Ectodermal cell (in vitro differentiated cells): ENCODE data around the gene BAIAP3.

Experiments used
- H3K27ac ChIP-seq: 2 replicates; pipeline ENCODE4 v1.7.0; 2013; ENCODE audit warnings: mild to moderate bottlenecking, low read depth, low read length; ENCODE audit not compliant: insufficient read depth, poor library complexity, severe bottlenecking
- H3K27me3 ChIP-seq: 2 replicates; pipeline ENCODE4 v1.7.0; 2013; ENCODE audit warnings: mild to moderate bottlenecking, low read length; ENCODE audit not compliant: insufficient read depth, control insufficient read depth, poor library complexity, severe bottlenecking
- H3K36me3 ChIP-seq: one replicate; pipeline ENCODE4 v1.7.0; 2013; ENCODE audit warnings: low read length; ENCODE audit not compliant: control insufficient read depth, insufficient read depth
- H3K4me1 ChIP-seq: one replicate; pipeline ENCODE4 v1.7.0; 2013; ENCODE audit warnings: low read length; ENCODE audit not compliant: control insufficient read depth, insufficient read depth
- H3K4me3 ChIP-seq: 2 replicates; pipeline ENCODE4 v1.7.0; 2013; ENCODE audit warnings: low read depth, low read length, control low read depth; ENCODE audit not compliant: insufficient read depth
- H3K9me3 ChIP-seq: 2 replicates; pipeline ENCODE4 v1.7.0; 2013; ENCODE audit warnings: mild to moderate bottlenecking, low read length, moderate library complexity; ENCODE audit not compliant: control insufficient read depth
- WGBS, 2 experiments: methylation state at CpG; one replicate each; pipeline ENCODE4 v1.1.7; 2013; ENCODE audit warnings: missing lambda C conversion rate in 2 of 2; 5-methylcytosine and 5-hydroxymethylcytosine counted together

BAIAP3 gene

DNA sequence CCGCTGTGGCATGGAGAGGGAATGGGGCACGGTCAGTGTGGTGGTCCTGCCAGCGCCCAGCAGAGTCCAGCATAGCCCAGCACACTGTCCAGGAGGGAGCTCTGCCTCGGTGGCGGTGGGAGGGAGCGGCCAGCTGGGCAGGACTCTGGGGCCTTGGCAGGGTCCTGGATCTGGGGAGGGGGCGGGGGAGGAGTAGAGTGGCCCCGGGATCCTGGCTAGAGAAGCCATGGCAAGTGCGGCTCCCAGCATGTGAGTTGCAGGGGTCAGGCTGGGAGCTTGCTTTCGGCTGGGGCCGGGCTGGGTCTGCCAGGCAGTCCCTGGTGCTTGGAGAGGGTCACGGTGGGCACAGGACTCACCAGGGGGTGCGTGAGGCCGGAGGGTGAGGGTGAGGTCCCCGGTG is 22.1 kb downstream of the BAIAP3 start:
- H3K9me3 ChIP-seq, result no peaks in the 10 kb centered on the region
- no peaks in the 10 kb centered on the region for H3K27me3 ChIP-seq
- no peak overlapping the region for H3K4me3 ChIP-seq
- no peaks in the 10 kb centered on the region for H3K36me3 ChIP-seq
- H3K27ac ChIP-seq, result no peak overlapping the region
- peaks cover 3% of the 10 kb centered on the region for H3K4me1 ChIP-seq
- 92% methylated on average over 15 of the region's 15 CpGs for WGBS, 2 experiments

GRCh38 chr16:1356061-1356900 is 22.8 kb downstream of the BAIAP3 start:
- no peaks in the 10 kb centered on the region for H3K9me3 ChIP-seq
- H3K27ac ChIP-seq, result no peak overlapping the region
- no peak overlapping the region for H3K4me3 ChIP-seq
- H3K27me3 ChIP-seq, result no peaks in the 10 kb centered on the region
- WGBS, 2 experiments, result 89% methylated on average over 33 of the region's 33 CpGs
- H3K4me1 ChIP-seq, result no peaks in the 10 kb centered on the region
- H3K36me3 ChIP-seq, result no peaks in the 10 kb centered on the region

DNA sequence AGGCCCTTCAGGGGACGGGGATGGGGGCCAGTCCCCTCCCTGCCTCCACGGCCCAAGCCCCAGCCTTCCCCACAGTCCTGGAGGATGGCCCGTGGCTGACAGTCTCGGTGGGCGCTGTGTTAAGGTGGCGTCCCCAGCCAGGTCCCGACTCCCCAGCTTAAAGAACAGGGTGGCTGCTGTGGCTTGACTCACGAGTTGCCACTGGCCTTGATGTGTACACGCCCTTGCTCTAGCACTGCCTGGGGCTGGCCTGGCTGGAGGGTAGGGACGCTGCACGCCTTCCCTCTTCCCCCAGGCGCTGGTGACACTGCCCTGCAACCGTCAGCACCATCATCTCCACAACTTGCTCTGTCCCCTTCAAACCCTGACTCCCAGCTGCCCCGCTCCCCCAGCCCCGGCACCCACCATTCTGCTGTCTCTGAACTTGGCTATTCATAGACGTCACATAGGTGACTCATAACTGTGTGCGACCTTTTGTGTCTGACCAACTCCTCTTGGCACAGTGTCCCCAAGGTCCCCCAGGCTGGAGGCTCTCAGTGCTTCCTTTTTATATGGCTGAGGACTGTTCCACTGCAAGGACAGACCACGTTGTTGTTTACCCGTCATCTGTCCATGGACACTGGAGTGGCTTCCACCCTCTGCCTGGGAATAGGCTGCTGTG is 24.6 kb downstream of the BAIAP3 start:
- Histone ChIP-seq H3K27ac (no peak overlapping the region), H3K36me3 (peaks cover 9% of the 10 kb centered on the region), H3K9me3 (no peaks in the 10 kb centered on the region), H3K4me3 (no peak overlapping the region), H3K27me3 (no peaks in the 10 kb centered on the region), H3K4me1 (no peaks in the 10 kb centered on the region)
- WGBS, 2 experiments, result 91% methylated on average over 19 of the region's 19 CpGs

DNA sequence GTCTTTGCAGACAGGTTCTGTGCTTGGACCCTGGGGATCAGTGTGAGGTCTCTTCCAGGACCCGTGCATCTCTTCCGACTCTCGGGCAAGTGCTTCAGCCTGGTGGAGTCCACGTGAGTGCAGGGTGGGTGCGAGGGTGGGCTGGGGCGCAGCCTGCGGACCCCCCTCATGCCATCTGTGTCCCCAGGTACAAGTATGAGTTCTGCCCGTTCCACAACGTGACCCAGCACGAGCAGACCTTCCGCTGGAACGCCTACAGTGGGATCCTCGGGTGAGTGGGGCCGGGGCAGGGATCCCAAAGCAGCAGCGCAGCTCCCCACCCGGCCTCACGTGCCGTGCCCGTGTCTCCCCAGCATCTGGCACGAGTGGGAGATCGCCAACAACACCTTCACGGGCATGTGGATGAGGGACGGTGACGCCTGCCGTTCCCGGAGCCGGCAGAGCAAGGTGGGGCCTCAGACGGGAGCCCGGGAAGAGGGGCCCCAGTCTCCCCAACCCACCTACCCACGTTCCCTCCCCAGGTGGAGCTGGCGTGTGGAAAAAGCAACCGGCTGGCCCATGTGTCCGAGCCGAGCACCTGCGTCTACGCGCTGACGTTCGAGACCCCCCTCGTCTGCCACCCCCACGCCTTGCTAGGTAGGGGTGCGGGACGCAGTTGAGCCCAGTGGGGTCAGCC is 28.4 kb downstream of the BAIAP3 start:
- no peak overlapping the region for H3K27ac ChIP-seq
- H3K9me3 ChIP-seq, result no peaks in the 10 kb centered on the region
- 96 to 97% methylated on average over 43 of the region's 43 CpGs for WGBS, 2 experiments
- peaks cover 13% of the 10 kb centered on the region for H3K36me3 ChIP-seq
- no peak overlapping the region for H3K4me3 ChIP-seq
- no peaks in the 10 kb centered on the region for H3K4me1 ChIP-seq
- H3K27me3 ChIP-seq, result no peaks in the 10 kb centered on the region

DNA sequence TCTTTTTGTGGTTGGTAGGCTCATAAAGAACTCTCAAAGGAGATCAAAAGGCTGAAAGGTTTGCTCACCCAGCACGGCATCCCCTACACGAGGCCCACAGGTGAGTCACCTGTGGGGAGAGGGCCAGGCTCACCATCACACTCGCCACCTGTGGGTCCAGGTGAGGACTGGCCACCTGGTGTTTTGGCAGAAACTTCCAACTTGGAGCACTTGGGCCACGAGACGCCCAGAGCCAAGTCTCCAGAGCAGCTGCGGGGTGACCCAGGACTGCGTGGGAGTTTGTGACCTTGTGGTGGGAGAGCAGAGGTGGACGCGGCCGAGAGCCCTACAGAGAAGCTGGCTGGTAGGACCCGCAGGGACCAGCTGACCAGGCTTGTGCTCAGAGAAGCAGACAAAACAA is 29.4 kb downstream of the BAIAP3 start:
- Histone ChIP-seq H3K4me1 (no peaks in the 10 kb centered on the region), H3K27ac (no peak overlapping the region), H3K27me3 (no peaks in the 10 kb centered on the region), H3K4me3 (no peak overlapping the region), H3K36me3 (peaks cover 13% of the 10 kb centered on the region), H3K9me3 (no peaks in the 10 kb centered on the region)
- WGBS, 2 experiments, result 96 to 97% methylated on average over 11 of the region's 11 CpGs

GRCh38 chr16:1363501-1364041 is 30.1 kb downstream of the BAIAP3 start:
- Histone ChIP-seq H3K4me1 (no peaks in the 10 kb centered on the region), H3K9me3 (no peaks in the 10 kb centered on the region), H3K4me3 (no peak overlapping the region), H3K36me3 (peaks cover 13% of the 10 kb centered on the region), H3K27ac (no peak overlapping the region), H3K27me3 (no peaks in the 10 kb centered on the region)
- whole genome bisulfite sequencing, 2 experiments, result 65 to 66% methylated on average over 18 of the region's 18 CpGs

DNA sequence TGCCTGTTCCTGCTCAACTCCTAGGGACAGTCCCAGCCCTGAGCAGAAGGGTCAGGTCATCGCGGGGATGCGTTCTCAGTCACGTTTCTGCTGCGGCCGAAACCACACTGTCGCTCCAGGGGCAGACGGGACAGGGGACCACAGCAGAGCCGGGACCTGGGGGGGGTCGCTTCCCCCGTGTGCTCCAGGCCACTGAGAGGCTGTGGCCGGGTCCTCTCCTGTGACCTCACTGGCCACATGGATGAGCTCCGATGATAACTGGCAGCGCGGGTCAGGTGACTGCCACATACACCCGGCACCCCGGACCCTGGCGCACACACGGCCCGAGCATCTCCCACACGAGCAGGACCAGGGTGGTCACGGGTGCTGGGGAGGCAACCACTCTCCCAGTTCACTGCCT is 31.1 kb downstream of the BAIAP3 start:
- Histone ChIP-seq H3K36me3 (peaks cover 13% of the 10 kb centered on the region), H3K27me3 (no peaks in the 10 kb centered on the region), H3K9me3 (no peaks in the 10 kb centered on the region), H3K4me3 (no peak overlapping the region), H3K27ac (no peak overlapping the region), H3K4me1 (no peaks in the 10 kb centered on the region)
- WGBS, 2 experiments, result 92 to 95% methylated on average over 22 of the region's 22 CpGs

GRCh38 chr16:1366060-1366711 is 32.7 kb downstream of the BAIAP3 start:
- Histone ChIP-seq H3K4me3 (no peak overlapping the region), H3K36me3 (peaks cover 13% of the 10 kb centered on the region), H3K4me1 (no peaks in the 10 kb centered on the region), H3K9me3 (no peaks in the 10 kb centered on the region), H3K27me3 (no peaks in the 10 kb centered on the region), H3K27ac (no peak overlapping the region)
- 91 to 92% methylated on average over 29 of the region's 29 CpGs for WGBS, 2 experiments

DNA sequence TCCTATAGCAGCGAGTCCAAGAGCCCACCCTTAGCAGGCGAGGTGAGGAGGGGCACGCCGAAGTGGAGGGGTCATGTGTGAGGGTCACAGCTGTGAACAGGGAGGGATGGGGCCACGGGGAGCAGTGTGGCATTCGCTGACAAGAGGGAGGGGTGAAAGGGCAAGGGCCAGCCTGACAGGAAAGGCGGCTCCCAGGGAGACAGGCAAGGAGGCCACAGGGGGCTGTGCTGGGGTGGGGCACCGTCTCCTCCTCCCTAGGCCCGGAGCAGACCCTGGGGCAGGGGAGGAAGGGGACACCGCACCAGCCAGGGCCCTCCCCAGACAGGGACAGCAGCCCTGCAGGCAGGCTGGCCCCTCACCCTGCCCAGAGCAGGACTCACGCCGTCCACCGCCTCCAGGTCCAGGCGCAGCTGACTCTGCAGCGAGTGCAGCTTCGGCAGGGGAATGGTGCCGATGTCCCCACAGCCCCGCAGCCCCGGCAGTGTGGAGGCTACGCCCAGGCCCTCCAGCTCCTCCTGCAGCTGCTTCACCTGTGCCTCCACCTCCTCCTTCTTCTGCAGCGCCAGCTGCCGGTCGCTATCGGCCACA is 33.4 kb downstream of the BAIAP3 start:
- peaks cover 13% of the 10 kb centered on the region for H3K36me3 ChIP-seq
- no peaks in the 10 kb centered on the region for H3K9me3 ChIP-seq
- no peaks in the 10 kb centered on the region for H3K27me3 ChIP-seq
- no peak overlapping the region for H3K4me3 ChIP-seq
- WGBS, 2 experiments, result 93% methylated on average over 24 of the region's 24 CpGs
- H3K27ac ChIP-seq, result no peak overlapping the region
- H3K4me1 ChIP-seq, result no peaks in the 10 kb centered on the region
